HG03097 (cell line): Measurements from ENCODE around the gene TOPORS.

Experiments
- ATAC-seq: cut with Tn5 transposase; IDR thresholded peaks from one replicate; pipeline ENCODE4 v1.9.1; 2021; ENCODE audit not compliant: unreplicated experiment, low FRiP score

TOPORS gene

DNA sequence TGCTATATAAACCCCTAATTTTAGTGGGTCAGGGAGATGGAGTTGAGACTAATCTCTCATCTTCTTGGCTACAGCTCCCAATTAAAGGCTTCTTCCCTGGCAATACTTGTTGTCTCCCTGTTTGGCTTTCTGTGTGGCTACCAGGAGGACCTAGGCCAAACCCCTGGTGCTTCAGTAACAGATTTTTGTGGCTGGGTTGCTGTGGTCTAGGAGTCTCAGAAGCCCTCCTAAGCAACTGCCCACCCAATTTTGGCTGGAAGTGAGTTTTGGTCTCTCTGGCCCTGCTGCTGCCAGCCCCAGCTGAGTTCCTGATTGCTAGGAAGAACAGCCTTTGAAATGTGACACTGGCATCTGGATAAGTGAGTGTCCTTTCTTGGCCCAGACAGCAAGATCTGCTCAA lies 36.1 kb downstream of the TOPORS start:
- no peak for ATAC-seq

DNA sequence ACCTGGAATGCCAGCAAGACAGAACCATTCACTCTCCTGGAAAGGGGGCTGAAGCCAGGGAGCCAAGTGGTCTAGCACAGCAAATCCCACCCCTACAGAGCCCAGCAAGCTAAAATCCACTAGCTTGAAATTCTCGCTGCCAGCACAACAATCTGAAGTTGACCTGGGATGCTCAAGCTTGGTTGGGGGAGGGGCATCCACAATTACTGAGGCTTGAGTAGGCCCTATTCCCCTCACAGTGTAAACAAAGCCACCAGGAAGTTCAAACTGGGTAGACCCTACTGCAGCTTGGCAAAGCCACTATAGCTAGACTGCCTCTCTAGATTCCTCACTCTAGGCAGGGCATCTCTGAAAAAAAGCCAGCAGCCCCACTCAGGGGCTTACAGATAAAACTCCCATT lies 43.7 kb downstream of the TOPORS start:
- no peak for ATAC-seq

DNA sequence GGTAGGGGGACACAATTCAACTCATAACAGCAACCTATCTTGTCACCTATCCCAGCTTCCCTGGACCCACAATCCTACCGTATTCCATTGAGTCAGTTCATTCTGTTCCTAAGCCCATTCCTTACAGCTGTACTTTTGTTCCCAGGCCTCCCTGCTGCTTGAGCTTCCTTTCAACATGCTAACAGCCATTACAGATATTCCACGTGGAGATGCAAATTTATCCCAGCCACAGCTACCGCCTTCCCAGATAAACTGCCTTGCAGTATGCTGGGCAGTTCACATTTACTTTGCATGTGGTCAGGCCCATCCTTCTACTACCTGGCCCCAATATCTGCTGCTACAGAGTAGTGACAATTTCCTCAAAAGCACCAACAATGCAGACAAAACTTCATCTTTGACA lies 49.4 kb downstream of the TOPORS start:
- ATAC-seq: no peak

DNA sequence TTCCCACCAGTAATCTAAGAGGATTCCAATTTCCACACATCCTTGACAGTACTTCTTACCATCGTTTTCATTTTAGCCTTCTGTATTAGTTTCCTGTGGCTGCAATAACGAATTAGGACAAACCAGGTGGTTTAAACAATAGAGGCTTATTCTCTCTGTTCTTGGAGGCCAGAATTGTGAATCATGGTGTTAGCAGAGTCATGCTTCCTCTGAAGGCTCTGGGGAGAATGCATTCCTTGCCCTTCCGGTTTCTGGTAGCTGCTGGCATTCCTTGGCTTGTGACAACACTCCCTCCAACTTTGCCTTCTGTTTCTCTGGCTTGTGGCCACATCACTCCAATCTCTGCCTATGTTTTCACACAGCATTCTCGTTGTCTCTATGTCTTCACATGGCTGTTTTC lies 49.9 kb downstream of the TOPORS start:
- no peak for ATAC-seq

DNA sequence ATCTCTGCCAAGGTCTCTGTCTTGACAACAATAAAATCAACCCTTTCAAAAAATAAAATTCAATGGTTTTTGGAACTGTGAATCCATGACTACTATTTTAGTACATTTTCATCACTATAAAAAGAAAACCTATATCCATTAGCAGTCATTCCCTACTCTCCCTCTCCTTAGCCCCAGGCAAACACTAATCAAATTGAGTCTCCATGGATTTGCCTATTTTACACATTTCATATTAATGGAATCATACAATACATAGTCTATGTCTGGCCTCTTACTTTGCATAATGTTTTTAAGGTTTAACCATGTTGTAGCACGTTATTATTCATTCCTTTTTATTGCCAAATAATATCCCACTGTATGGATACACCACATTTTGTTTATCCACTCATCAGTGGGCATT lies 50.5 kb downstream of the TOPORS start:
- ATAC-seq: no peak

DNA sequence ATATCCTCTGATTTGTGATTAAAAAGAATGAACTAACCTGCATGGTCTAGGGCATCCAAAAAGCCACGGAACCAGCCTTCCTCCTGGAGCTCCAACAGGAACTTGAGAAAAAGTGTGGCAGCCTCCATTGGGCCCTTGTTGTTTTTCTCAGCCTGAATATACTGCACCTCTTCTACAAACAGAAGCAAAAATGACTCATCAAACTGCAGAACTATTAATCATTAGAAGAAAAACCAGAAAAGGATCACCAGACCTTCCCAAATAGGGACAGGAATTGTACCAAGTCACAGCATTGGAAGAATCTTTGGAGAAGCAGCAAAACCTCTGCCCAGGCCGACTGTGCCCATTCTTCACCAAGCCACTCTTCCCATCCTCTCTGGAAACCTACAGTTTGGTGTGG lies 51.6 kb downstream of the TOPORS start:
- no peak for ATAC-seq

DNA sequence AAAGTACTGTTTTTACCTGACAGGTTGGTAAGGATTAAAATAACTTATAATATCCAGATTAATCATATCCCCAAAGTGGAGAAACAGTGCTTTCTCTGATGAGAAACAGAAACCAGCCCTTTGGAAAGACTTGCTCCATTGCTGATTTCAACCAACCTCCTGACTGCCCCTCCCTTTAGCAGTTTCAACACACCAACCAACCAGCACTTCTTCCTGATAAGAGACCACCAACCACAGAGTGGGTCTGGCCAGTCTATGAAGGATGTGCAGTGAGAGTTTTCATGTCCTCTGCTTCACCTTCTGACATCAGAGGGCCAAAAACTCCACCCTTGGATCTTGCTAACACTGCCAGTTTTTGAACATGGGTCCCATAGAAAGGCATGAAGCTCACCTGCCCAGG lies 54.5 kb downstream of the TOPORS start:
- ATAC-seq: no peak

DNA sequence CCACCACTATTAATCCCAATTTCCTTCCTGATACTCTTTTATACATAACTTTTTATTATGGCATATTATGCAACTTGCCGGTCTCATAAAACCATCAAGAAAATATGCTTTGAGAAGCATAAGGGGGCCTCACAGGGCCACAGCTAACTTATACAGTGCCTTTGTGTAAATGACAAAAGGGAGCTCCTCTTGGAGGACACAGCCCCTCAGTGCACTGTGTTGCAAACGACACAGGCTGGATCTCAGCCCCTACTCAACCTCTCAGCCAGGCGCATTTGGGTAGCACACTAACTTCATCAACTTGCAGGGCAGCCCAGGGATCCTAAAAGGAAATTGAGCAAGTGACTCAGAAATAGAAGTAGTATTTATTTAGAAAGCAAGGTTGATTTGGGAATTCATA lies 61.8 kb downstream of the TOPORS start:
- ATAC-seq: no peak
